Measurements from ENCODE around the gene RFT1. TPM values are rescaled to one million over a fixed set of nuclear protein-coding genes. Genes with fewer than 3 reads are reported as not detected.

Gene RFT1
- polyA plus RNA-seq, 3 donors = 8.2 to 34.9 (median 25.6) TPM

DNA sequence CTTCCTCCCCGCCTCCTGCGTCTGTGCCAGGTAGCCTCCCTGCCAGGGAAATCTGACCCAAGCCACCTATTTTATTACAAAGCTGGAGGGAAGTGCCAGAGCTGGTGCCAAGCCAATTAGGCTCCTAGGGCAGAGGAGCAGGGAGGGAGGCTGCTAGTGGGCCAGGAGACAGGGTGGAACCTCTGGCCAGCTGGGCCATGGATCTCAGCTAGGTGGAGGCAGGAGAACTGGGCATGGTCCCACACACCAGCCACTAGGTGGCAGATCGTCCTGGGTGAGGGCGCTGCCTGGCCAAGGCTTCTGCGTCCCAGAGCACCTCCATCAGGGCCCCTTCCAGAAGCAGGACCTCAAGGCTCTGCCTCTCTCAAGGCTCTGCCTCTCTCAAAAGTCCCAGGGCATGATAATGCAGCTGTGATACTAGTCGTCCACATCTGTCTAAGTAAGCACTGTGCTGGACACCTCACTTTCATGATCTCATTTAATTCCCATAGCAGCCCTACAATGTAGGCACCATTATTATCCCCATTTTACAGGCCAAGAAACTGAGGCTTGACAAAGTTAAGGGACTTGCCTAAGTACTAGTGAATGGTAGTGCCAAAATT, 4.5 kb upstream of the RFT1 start:
- H3K9ac ChIP-seq (ENCODE audit: insufficient read depth, low read length, poor library complexity, severe bottlenecking) = no peak overlapping the region
- intact Hi-C loops (cut with micrococcal nuclease) = loop anchor here (5.0 kb wide), 3 partner anchors 33 to 63 kb away; no protein-coding TSS in a partner anchor
- peak; percentile 74 to 84 (median 80) for DNase-seq
- peaks cover 44% of the 10 kb centered on the region for H3K4me1 Mint-ChIP-seq
- H4K20me1 ChIP-seq (ENCODE audit: insufficient read depth, low read length) = no peaks in the 10 kb centered on the region
- H3K79me2 ChIP-seq (ENCODE audit: insufficient read depth, low read length) = peaks cover 14% of the 10 kb centered on the region
- no peak overlapping the region for H3K4me3 ChIP-seq (replicated peaks in 1 of 3; ENCODE audit: low read depth in 2 of 3, low read length in 3 of 3)
- H3K4me3 Mint-ChIP-seq = no peak overlapping the region
- H3K27ac Mint-ChIP-seq = peak overlapping the region in 2 of 7 donors; percentile 41 to 62
- H3K27me3 ChIP-seq (ENCODE audit: control insufficient read depth in 2 of 2, insufficient read depth in 2 of 2, low read length in 2 of 2) = no peaks in the 10 kb centered on the region
- peaks cover 0 to 1% of the 10 kb centered on the region in 2 donors for H3K36me3 Mint-ChIP-seq
- no peaks in the 10 kb centered on the region for H3K9me3 Mint-ChIP-seq
- H2AFZ ChIP-seq (ENCODE audit: insufficient read depth, low read depth, low read length, poor library complexity, severe bottlenecking) = no peak overlapping the region
- peaks cover 0 to 3% (median 0%) of the 10 kb centered on the region in 3 donors for H3K27me3 Mint-ChIP-seq (ENCODE audit: low read depth in 3 of 3)
- no peaks in the 10 kb centered on the region for H3K36me3 ChIP-seq (replicated peaks in 1 of 2; ENCODE audit: control insufficient read depth in 1 of 2, insufficient read depth in 2 of 2, low read length in 2 of 2)
- TF ChIP-seq, protein P1, sequence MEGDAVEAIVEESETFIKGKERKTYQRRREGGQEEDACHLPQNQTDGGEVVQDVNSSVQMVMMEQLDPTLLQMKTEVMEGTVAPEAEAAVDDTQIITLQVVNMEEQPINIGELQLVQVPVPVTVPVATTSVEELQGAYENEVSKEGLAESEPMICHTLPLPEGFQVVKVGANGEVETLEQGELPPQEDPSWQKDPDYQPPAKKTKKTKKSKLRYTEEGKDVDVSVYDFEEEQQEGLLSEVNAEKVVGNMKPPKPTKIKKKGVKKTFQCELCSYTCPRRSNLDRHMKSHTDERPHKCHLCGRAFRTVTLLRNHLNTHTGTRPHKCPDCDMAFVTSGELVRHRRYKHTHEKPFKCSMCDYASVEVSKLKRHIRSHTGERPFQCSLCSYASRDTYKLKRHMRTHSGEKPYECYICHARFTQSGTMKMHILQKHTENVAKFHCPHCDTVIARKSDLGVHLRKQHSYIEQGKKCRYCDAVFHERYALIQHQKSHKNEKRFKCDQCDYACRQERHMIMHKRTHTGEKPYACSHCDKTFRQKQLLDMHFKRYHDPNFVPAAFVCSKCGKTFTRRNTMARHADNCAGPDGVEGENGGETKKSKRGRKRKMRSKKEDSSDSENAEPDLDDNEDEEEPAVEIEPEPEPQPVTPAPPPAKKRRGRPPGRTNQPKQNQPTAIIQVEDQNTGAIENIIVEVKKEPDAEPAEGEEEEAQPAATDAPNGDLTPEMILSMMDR (IDR thresholded peaks at IDR 0.05) = peak; percentile 89
- no peak overlapping the region for H3K4me2 ChIP-seq (replicated peaks; ENCODE audit: extremely low read depth, low read length, poor library complexity, severe bottlenecking)
- no peak overlapping the region for H3K27ac ChIP-seq (ENCODE audit: low read depth in 1 of 2, low read length in 2 of 2)
- H3K9me3 ChIP-seq (replicated peaks in 1 of 2; ENCODE audit: control insufficient read depth in 1 of 2, insufficient read depth in 1 of 2, low read length in 2 of 2) = no peaks in the 10 kb centered on the region
- 8% methylated on average over 4 of the region's 6 CpGs for WGBS (ENCODE audit: insufficient coverage)
- H3K4me1 ChIP-seq (ENCODE audit: control insufficient read depth in 1 of 2, insufficient read depth in 2 of 2, low read length in 2 of 2) = peaks cover 34 to 42% of the 10 kb centered on the region in 2 donors

DNA sequence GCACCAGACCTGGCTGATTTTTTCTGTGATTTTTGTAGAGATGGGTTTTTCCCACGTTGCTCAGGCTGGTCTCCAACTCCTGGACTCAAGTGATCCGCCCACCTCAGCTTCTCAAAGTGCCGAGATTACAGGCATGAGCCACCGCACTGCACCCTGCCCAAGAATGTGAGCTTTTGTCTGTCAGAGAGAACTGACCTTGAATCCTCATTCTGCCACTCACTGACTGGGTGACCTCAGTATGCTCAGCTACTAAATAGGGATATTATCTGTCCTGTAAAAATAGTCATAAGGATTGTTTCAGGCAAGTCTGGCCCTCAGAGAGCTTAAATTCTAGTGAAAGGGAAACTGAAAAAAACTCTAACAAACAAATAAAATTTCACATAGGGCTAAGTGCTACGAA, 2.1 kb upstream of the RFT1 start:
- Mint-ChIP-seq H3K36me3 (peaks cover 0 to 1% of the 10 kb centered on the region in 2 donors), H3K4me3 (no peak overlapping the region), H3K27ac (peak overlapping the region in 5 of 7 donors; percentile 52 to 99 (median 74)), H3K27me3 (ENCODE audit: low read depth in 3 of 3) (peaks cover 0 to 3% (median 0%) of the 10 kb centered on the region in 3 donors), H3K9me3 (no peaks in the 10 kb centered on the region), H3K4me1 (peaks cover 40% of the 10 kb centered on the region)
- DNase-seq = no peak
- H4K20me1 ChIP-seq (ENCODE audit: insufficient read depth, low read length) = no peaks in the 10 kb centered on the region
- WGBS (ENCODE audit: insufficient coverage) = 100% methylated on average over 1 of the region's 5 CpGs
- TF ChIP-seq, protein P1 (IDR thresholded peaks at IDR 0.05) = no peak
- no peak overlapping the region for H2AFZ ChIP-seq (ENCODE audit: insufficient read depth, low read depth, low read length, poor library complexity, severe bottlenecking)
- H3K27ac ChIP-seq (ENCODE audit: low read depth in 1 of 2, low read length in 2 of 2) = no peak overlapping the region
- no peak overlapping the region for H3K4me2 ChIP-seq (replicated peaks; ENCODE audit: extremely low read depth, low read length, poor library complexity, severe bottlenecking)
- H3K36me3 ChIP-seq (replicated peaks in 1 of 2; ENCODE audit: control insufficient read depth in 1 of 2, insufficient read depth in 2 of 2, low read length in 2 of 2) = no peaks in the 10 kb centered on the region
- H3K9me3 ChIP-seq (replicated peaks in 1 of 2; ENCODE audit: control insufficient read depth in 1 of 2, insufficient read depth in 1 of 2, low read length in 2 of 2) = no peaks in the 10 kb centered on the region
- H3K9ac ChIP-seq (ENCODE audit: insufficient read depth, low read length, poor library complexity, severe bottlenecking) = no peak overlapping the region
- peaks cover 38% of the 10 kb centered on the region for H3K79me2 ChIP-seq (ENCODE audit: insufficient read depth, low read length)
- H3K4me1 ChIP-seq (ENCODE audit: control insufficient read depth in 1 of 2, insufficient read depth in 2 of 2, low read length in 2 of 2) = peaks cover 38 to 52% of the 10 kb centered on the region in 2 donors
- intact Hi-C loops (cut with micrococcal nuclease) = loop anchor here (5.0 kb wide), 3 partner anchors 35 to 65 kb away; no protein-coding TSS in a partner anchor
- no peak overlapping the region for H3K4me3 ChIP-seq (replicated peaks in 1 of 3; ENCODE audit: low read depth in 2 of 3, low read length in 3 of 3)
- no peaks in the 10 kb centered on the region for H3K27me3 ChIP-seq (ENCODE audit: control insufficient read depth in 2 of 2, insufficient read depth in 2 of 2, low read length in 2 of 2)

Measured in CD14-positive monocyte (primary cell).